COLO668 (cell line): ENCODE results near the gene HSPB8.
A peak's percentile ranks its signal among the peaks of the same experiment; 100 is the strongest.
"Not testable (repeated sequence)": the region's sequence is repeated elsewhere in the genome, so short reads cannot be mapped to it uniquely, and the experiment has no call there.

Source experiments
- DNase-seq: peaks from one replicate; lab custom pipeline; 2025; ENCODE audit not compliant: unreplicated experiment; lab: John Stamatoyannopoulos, UW

HSPB8 gene

DNA sequence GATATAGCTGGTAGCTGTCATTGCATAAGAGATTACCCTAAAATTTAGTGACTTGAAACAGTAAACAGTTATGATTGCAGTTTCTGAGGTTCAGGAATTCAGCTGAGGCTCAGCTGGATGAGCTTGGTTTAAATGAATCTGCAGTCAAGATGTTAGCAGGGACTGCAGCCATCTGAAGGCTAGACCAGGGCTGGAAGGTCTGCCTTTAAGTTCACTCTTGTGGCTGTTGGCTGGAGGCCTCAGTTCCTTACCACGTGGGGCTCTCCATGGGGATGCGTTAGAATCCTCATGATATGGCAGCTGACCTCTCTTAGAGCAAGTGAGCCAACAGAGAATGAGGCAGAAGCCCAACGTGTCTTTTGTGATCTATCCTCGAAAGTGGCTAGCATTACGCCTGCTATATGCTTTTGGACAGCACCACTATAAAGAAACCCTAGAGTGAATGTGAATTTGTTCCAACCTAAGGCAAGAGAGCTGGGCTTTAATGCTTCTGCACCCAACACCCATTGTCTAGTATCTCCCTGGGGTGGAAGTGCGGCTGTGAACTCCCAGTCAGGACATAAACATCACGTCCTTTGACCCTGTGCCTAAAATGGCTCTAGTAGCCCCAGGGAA lies 26.0 kb downstream of the HSPB8 start:
- DNase-seq = no peak

- DNase-seq = no peak
Observed at GRCh38 chr12:119206348-119207062, 27.8 kb downstream of the HSPB8 start.

GRCh38 chr12:119207063-119207560 lies 28.4 kb downstream of the HSPB8 start:
- no peak for DNase-seq

- DNase-seq = peak; percentile 48
Observed at GRCh38 chr12:119208626-119209061, 29.9 kb downstream of the HSPB8 start.

- no peak for DNase-seq
Observed at GRCh38 chr12:119211884-119212283, 33.2 kb downstream of the HSPB8 start.

GRCh38 chr12:119216084-119216483 lies 37.4 kb downstream of the HSPB8 start:
- DNase-seq = no peak

GRCh38 chr12:119218875-119219274 lies 40.1 kb downstream of the HSPB8 start:
- not testable (repeated sequence) for DNase-seq

DNA sequence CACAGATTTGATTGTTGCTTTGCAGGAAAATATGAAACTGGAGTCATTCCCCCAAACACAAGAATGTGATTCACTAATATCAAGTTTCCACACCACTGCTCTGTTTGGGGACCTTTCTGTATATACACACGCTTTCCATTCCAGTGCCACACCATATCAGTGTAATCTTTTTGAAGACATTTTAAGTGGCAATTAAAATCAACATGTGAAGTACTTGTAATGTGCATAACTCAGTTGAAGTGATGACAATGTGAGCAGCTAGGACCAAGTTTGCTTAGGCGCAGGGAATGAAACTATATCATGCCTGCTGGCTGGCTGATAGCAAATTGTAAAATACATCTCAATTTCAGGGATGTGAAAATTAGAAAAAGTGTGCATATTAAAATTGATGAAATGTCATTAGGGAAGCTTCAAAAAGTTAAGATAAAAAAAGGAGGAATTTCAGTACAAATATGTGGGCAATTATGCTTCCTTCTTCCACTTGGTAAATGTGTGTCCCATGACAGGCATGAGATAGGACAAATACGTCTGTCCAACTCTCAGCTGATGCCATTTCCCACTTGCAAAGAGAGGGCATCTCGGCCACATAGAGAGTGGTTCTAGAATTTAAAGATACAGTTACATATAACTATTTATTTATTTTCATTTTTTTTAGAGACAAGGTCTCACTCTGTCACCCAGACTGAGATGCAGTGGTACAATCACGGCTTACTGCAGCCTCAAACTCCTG lies 43.7 kb downstream of the HSPB8 start:
- DNase-seq = no peak

DNA sequence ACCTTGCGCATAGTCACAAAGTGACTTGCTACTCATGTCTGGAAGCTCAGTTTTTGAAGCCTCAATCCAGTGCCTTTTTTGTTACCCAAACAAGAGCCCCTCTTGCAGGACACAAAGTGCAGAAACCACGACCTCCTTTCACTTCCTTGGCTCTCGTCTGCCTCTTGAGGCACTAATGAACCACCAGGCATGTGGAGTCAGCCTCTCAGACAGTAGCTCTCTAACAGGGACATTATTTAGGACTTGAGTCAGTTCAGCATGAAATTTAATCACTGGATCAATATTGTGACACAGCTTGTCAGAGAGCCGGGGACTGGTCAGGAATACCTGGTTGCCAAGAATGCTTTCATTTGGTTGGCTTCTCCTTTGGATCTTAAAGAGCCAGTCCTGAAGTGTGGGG lies 46.7 kb downstream of the HSPB8 start:
- no peak for DNase-seq

GRCh38 chr12:119227292-119227691 lies 48.6 kb downstream of the HSPB8 start:
- DNase-seq = no peak

- DNase-seq = no peak
Observed at GRCh38 chr12:119229205-119229604, 50.5 kb downstream of the HSPB8 start.

DNA sequence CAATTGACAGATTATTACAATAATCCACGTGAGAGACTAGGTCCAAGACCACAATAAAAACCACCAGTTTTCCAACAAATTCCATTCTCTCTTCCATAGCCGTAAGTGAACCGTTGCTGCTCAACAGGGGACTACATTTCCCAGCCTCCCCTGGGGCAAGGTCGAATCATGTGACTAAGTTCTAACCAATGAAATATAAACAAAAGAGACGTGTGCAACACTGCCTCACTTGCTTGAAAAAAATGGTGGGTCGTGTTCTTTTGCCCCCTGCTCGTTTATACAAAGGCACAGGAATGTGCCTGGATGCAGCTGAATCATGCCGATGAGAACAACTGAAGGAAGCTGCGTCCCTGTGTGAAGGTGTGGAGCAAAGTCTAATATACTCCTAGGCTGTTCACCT lies 51.1 kb downstream of the HSPB8 start:
- DNase-seq = peak; percentile 17

GRCh38 chr12:119230807-119231206 lies 52.1 kb downstream of the HSPB8 start:
- DNase-seq = no peak

DNA sequence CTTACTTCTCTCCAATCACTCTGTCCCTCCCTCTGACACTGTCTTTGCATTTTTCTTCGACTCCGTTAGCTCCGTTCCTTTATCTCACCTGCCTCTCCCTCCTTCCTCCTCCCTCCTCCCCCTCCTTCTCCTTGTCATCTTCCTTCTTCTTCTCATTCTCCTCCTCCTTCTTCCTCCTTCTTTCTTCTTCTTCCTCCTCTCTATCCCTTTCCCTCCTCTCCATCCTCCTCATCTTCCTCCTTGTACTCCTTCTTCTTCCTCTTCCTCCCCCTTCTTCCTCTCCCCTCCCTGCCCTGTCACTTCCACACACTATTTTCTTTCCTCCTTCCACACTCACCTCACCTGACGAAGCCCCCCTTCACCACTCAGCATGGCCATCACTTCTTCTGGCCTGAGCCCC lies 53.0 kb downstream of the HSPB8 start:
- DNase-seq = no peak

DNA sequence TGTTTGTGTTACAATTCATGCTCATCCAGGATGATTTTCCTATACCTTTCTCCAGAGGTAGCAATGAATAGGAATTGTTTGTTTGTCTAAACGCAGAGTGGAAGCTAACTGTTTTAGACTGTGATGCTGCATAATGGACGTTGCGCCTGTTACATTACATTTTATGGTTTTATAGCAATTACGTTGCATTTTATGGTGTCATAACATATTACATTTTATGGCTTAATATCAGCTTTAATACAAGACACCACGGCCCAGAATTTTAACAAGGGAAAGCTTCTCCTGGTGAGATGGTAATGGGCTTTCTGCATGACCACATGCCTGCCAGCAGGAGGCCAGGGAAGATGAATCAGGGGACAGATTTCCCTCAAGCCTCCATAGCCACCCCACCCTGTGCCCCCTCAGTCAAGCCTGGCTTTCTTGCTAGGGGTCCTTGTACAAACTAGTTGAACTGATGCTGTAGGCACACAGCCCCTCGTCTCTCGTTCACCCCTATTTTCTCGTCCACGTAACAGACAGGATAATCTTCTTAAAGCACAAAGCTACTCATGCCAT lies 56.5 kb downstream of the HSPB8 start:
- DNase-seq = no peak

DNA sequence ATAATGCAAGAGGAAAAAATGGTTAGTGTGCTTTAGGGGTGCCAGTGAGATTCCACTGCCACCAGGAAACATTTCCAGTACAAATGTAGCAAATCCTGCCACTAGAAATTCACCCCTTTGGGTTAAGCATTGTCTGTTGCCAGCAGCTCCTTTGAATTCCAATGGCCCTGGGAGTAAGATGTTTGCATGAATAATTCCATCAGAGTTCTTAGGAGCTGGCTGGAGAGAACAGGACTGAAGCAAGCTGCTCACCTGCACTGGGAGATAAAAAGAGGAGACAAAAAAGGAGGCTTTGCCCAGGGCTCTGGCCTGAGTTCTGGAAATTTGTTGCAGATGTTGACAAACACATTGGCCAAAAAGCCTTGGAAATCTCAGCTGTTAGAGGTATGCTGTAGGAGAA lies 57.6 kb downstream of the HSPB8 start:
- no peak for DNase-seq

DNA sequence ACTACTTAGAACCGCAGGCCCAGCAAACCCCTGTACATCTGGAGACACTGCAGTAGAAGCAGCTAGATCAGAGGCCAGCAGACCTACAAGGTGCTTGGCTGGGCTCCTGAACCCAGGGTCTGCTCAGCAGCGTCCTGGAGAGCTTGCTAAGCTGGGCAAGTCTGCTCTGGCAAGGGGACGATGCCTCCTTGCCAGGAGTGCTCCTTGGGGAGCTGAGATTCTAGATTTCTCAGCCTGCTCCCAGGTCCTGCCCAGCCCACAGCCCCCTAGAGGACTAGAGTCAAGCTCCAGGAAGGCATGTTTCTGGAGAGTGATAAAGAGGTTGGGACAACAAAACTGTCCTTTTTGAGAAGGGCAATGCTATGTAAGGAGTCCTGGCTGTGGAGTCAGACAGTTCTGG lies 60.3 kb downstream of the HSPB8 start:
- no peak for DNase-seq

DNA sequence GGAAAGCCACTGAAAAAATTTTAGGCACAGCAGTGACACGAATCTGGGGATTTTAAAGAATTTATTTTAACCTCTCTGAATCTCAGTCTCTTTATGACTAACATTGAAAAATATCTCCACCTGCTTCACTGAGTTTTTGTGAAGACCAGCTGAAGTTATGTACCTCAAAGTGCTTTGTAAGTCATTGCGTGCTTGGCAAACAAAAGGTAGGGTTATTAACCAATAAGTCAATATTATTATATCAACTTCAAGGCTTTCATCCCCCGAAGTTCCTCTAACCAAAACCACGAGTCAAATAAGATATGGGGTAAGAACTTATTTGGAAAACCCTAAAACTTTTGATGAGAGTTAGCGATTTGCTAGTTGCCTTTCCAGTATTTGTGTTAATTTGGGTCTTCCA lies 62.3 kb downstream of the HSPB8 start:
- no peak for DNase-seq

GRCh38 chr12:119241580-119242169 lies 62.9 kb downstream of the HSPB8 start:
- DNase-seq = no peak
